Measurements from ENCODE around the gene RNF17.

RNF17 gene

DNA sequence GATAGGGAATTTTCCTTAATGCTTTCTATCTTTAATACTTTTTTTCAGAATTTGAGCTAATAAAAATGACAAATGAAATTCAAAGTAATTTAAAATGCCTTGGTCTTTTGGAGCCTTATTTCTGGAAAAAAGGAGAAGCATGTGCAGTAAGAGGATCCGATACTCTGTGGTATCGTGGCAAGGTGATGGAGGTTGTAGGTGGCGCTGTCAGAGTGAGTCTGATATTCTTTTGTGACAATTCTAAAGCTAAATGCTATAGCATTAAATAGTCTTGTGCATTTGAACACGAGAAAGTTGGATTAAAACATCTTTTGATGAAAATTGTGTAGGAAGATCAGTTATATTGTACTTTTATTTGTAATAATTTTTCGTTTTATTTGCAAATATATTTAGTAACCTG is 95.0 kb downstream of the RNF17 start:
- Histone ChIP-seq H3K36me3 (replicated peaks) (no peaks in the 10 kb centered on the region), H3K27me3 (replicated peaks) (no peaks in the 10 kb centered on the region), H3K4me3 (ENCODE audit: low read depth, low read length) (no peak overlapping the region), H3K27ac (no peak overlapping the region)
- no peak for DNase-seq
- in situ Hi-C loops (cut with HindIII; ENCODE audit: low pct_ligation_motif_present, low sequenced_read_pairs) = no loop called here
- TF ChIP-seq, protein P1, sequence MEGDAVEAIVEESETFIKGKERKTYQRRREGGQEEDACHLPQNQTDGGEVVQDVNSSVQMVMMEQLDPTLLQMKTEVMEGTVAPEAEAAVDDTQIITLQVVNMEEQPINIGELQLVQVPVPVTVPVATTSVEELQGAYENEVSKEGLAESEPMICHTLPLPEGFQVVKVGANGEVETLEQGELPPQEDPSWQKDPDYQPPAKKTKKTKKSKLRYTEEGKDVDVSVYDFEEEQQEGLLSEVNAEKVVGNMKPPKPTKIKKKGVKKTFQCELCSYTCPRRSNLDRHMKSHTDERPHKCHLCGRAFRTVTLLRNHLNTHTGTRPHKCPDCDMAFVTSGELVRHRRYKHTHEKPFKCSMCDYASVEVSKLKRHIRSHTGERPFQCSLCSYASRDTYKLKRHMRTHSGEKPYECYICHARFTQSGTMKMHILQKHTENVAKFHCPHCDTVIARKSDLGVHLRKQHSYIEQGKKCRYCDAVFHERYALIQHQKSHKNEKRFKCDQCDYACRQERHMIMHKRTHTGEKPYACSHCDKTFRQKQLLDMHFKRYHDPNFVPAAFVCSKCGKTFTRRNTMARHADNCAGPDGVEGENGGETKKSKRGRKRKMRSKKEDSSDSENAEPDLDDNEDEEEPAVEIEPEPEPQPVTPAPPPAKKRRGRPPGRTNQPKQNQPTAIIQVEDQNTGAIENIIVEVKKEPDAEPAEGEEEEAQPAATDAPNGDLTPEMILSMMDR (IDR thresholded peaks at IDR 0.05; ENCODE audit: low read depth, low read length, missing control alignments) = no peak

DNA sequence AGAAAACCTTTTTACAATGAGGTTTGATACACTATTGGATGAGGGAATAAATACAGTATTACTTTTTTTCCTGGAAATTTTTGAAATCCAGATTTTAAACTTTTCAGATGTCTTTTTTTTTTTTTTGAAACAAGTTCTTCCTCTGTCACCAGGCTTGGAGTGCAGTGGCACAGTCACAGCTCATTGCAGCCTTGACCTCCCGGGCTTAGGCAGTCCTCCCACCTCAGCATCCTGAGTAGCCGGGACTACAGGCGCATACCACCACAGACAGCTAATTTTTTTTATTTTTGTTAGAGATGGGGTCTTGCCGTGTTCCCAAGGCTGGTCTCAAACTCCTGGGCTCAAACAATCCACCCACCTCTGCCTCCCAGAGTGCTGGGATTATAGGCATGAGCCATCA is 96.8 kb downstream of the RNF17 start:
- TF ChIP-seq, protein P1 (IDR thresholded peaks at IDR 0.05; ENCODE audit: low read depth, low read length, missing control alignments) = no peak
- H3K27me3 ChIP-seq (replicated peaks) = no peaks in the 10 kb centered on the region
- DNase-seq = no peak
- H3K4me3 ChIP-seq (ENCODE audit: low read depth, low read length) = no peak overlapping the region
- no peaks in the 10 kb centered on the region for H3K36me3 ChIP-seq (replicated peaks)
- in situ Hi-C loops (cut with HindIII; ENCODE audit: low pct_ligation_motif_present, low sequenced_read_pairs) = no loop called here
- H3K27ac ChIP-seq = no peak overlapping the region

DNA sequence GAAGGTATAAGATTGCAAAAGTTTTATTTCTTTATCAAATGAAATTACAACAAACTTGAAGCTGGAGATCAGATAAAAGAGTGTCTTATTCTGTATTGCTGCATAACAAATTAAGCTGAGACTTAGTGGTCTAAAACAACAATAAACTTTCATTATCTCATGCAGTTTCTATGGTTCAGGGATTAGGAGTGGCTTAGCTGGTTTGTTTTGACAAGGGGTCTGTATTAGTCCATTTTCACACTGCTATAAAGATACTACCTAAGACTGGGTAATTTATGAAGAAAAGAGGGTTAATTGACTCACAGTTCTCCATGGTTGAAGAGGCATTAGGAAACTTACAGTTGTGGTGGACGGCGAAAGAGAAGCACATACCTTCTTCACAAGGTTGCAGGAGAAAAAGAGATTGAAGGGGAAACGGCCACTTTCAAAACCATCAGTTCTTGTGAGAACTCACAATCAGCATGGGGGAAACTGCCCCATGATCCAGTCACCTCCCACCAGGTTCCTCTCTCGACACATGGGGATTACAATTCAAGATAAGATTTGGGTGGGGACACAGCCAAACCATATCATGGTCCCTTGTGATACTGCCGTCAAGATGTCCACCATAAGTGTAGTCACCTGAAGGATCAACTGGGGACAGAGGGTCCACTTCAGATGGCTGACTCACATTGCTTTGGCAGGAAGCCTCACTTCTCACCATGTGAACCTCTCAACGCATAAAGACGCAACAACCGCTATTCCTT is 97.8 kb downstream of the RNF17 start:
- H3K4me3 ChIP-seq (ENCODE audit: low read depth, low read length) = no peak overlapping the region
- in situ Hi-C loops (cut with HindIII; ENCODE audit: low pct_ligation_motif_present, low sequenced_read_pairs) = no loop called here
- no peaks in the 10 kb centered on the region for H3K36me3 ChIP-seq (replicated peaks)
- DNase-seq = no peak
- H3K27ac ChIP-seq = no peak overlapping the region
- TF ChIP-seq, protein P1 (IDR thresholded peaks at IDR 0.05; ENCODE audit: low read depth, low read length, missing control alignments) = no peak
- H3K27me3 ChIP-seq (replicated peaks) = no peaks in the 10 kb centered on the region

DNA sequence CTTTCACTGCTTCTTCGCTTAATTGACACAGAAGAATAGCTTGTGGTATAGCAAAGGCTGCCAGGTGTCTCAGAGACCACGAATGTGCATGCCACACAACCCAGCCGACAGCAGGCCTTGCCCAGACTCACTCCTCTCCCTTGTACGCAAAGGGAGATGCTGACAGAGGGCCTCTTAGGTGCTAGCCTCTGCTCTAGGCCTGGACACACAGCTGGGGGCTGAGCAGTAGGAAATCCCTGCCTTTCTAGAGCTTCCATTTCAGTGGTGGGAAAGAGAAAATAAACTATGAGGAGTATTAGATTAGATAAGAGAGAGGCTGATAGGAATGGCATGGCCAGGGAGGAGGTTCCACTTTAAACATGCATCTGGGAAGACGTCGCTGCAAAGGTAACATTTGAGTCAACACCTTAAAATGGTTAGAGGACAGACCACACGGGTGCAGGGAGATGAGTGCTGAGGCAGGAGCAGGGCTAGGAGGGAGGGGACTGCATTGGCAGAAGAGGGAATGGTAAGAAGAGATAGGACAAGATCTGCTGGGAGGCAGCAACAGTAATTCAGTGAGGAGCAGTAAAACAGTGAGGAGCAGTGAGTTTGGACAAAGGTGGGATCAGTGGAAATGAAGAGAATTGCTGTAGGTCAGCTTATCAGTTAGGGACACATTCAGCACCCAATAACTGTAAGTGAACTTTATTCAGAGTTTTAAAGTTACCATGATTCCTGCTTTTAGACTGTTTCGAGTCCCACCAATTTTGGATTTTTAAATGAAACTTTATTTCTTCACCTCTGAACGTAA is 100.0 kb downstream of the RNF17 start:
- H3K36me3 ChIP-seq (replicated peaks) = no peaks in the 10 kb centered on the region
- no peak overlapping the region for H3K4me3 ChIP-seq (ENCODE audit: low read depth, low read length)
- DNase-seq = no peak
- TF ChIP-seq, protein P1 (IDR thresholded peaks at IDR 0.05; ENCODE audit: low read depth, low read length, missing control alignments) = no peak
- no peaks in the 10 kb centered on the region for H3K27me3 ChIP-seq (replicated peaks)
- no peak overlapping the region for H3K27ac ChIP-seq
- in situ Hi-C loops (cut with HindIII; ENCODE audit: low pct_ligation_motif_present, low sequenced_read_pairs) = no loop called here

DNA sequence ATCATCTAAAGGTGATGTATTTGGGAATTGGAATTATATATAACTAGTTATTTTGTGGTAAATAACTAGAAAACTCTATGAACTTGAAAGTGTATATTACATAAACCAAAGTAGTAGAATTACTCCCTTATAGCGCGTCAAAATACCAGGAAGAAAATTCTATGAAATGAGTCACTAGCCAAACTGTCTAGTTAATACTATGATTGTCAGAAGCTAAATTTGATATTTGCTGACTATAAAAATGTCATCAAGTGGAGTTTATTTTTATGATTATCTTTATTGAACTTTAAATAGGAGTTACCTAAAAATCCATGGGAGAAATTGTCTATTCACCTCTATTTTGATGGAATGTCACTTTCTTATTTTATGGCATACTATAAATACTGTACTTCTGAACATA is 100.6 kb downstream of the RNF17 start:
- no peak for DNase-seq
- TF ChIP-seq, protein P1 (IDR thresholded peaks at IDR 0.05; ENCODE audit: low read depth, low read length, missing control alignments) = no peak
- in situ Hi-C loops (cut with HindIII; ENCODE audit: low pct_ligation_motif_present, low sequenced_read_pairs) = no loop called here
- Histone ChIP-seq H3K36me3 (replicated peaks) (no peaks in the 10 kb centered on the region), H3K27ac (no peak overlapping the region), H3K4me3 (ENCODE audit: low read depth, low read length) (no peak overlapping the region), H3K27me3 (replicated peaks) (no peaks in the 10 kb centered on the region)

Measured in brain microvascular endothelial cell (primary cell).